ENCODE data around the gene SAG.
A peak's percentile ranks its signal among the peaks of the same experiment; 100 is the strongest.

SAG gene

DNA sequence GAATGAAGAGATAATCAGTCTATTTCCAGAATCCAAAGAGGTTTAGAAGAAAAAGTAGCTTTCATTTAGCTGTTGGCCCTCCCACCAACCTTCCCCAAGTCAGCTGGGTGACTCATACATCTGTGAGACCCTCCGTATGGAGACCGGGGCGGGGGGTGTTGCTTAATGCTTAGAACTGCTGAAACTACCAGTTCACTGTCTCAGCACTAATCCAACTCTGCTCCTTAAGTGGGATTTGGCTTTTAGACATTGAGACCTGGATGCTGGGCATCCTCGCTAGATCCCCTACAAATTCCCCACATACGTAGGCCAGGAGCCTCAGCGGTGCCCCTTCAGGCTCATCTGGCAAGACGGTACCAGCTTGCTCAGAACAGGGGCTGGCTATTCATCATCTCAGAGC is at the start of gene SAG:
SAG (plus strand) TSS at position 252 of the 400 bp plus-strand sequence. CDS start 1,374 bp downstream, outside the sequence.
- no peak for DNase-seq (ENCODE audit: low read depth)

DNA sequence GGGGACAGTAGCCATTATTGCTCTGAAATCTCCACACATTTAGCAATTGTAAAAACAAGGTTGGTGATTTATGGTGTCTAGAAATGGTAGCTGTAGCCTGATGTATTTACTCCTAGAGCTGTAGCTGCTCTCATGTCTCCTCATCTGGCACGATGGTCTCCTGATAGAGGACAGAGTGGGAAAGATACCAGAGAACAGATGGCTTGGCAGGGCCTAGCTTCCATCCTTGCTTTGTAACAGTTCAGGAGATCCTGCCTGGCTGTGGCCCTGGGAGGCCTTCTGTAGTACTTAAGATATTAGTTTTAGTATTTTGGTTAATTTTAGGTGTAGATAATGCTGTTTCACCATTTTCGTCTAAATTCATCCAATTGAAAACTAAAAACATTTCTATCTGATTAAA is 49.4 kb upstream of the SAG start:
- no peak for DNase-seq (ENCODE audit: low read depth)

DNA sequence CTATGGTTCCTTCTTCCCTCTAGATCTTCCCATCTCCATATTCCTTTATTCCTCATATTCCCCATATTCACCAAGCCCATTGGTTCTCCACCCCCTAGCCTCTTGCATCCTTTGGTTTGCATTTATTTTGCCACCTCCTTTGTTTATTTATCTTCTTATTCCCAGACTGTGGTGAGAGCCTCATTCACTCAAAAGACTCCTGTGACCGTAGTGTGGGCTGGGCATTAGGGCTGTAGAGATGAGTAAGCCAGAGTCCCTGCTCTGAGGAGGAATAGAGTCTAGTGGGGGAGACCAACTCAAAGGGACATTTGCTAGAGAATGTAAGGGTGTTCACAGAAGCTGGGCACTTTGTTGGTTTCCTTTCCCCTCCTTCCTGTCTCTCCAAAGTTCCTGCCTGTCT is 47.9 kb upstream of the SAG start:
- DNase-seq (ENCODE audit: low read depth), result no peak

DNA sequence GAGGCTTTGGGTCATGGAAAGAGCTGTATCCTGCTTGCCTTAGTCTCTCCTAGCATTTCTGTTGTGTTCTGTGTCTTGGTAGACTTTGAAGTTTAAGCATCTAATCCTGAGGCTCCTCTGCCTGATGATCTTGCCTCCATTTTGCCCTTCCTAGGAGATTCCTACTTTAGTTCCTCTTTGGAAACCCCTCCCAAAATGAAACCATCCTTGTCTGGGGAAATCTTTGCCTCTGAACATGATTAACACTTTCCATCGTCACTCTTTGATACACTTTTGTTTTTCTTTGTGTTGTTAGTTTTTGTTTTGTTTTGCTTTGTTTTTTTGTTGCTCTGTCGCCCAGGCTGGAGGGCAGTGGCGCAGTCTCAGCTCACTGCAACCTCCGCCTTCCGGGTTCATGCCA is 47.0 kb upstream of the SAG start:
- no peak for DNase-seq (ENCODE audit: low read depth)

DNA sequence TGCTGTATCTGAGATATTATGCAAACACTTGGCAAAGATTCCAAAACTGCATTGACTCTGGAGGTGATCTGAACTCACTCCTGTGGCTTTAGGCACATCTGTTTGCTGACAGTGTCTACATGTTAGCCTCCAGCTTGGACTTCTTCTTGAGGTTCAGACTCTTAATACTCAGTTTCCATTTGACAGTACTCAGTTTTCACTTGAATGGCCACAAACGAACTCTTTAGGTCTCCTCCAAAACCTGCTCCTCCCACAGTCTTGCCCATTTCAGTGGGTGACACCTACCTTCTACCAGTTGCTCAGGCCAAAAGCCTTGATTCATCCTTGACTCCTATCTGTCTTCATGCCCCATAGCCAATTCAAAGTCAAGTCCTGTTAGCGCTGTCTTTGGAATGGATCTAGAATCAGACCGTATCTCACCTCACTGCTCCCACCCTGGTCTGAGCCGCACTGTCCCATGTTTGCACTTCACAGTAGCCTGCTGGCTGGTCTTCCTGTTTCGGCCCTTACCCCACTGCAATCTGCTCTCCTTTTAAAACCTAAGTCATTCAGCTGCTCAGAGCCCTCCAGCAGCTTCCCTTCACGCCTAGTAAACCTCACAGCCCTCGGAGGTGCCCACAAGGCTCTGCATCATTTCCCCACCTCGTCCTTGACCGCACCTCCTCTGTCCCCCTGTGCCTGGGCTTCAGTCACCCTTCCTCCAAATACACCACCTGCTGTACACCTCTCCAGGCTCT is 45.6 kb upstream of the SAG start:
- DNase-seq (ENCODE audit: low read depth), result no peak

DNA sequence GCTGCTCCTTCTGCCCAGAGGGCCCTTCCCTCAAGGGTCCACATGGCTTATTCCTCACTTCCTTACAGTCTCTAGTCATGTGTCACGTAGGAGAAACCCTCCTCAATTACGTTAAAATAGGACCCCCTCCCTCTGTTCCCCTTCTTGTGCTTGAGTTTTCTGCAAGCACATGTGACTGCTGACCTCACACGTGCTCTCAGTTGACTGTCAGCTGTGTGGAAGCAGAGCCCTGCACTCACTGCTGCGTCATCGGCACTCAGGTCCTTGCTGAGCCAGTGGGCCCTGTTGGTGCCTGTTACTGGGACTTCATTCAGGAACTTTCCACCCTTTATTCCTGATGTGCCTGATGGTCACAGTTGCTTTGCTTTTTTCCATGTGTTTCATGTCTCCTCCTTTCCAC is 45.1 kb upstream of the SAG start:
- no peak for DNase-seq (ENCODE audit: low read depth)

DNA sequence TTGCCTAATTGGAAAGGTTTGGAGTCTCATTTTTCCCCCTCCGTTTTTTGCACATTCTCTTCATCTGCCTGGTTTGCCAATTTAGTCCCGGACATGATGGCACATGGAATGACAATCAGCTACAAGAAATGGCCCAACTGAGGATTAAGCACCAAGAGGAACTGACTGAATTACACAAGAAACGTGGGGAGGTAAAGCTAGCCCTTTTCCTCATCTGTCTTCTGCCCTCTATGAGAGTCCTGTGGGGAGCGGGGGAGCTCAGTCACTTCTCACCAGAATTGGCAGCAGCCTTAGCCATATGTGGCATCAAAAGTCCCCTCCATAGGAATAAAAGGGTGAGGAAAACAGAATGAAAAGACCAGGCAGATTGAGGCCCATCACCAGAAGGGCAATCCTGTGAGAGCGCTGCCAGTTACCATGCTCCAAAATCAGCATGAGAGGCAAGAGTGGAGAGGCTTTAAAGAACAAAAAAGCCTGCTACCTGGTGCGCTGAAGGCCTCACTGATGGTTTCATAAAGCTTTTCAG is 44.5 kb upstream of the SAG start:
- DNase-seq (ENCODE audit: low read depth), result no peak

DNA sequence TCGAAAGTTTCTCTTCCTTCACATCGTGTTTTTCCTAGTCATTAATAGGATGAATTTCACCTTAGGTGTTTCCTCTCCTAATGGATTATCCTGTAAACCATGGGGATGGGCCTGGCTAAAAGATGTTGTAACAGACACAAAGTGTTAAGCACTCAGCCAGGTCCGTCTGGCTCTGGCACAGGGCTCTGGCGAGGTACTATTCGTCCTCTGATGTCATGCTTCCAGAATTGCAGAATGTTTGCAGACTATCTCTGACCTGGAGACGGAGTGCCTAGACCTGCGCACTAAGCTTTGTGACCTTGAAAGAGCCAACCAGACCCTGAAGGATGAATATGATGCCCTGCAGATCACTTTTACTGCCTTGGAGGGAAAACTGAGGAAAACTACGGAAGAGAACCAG is 42.9 kb upstream of the SAG start:
- no peak for DNase-seq (ENCODE audit: low read depth)

DNA sequence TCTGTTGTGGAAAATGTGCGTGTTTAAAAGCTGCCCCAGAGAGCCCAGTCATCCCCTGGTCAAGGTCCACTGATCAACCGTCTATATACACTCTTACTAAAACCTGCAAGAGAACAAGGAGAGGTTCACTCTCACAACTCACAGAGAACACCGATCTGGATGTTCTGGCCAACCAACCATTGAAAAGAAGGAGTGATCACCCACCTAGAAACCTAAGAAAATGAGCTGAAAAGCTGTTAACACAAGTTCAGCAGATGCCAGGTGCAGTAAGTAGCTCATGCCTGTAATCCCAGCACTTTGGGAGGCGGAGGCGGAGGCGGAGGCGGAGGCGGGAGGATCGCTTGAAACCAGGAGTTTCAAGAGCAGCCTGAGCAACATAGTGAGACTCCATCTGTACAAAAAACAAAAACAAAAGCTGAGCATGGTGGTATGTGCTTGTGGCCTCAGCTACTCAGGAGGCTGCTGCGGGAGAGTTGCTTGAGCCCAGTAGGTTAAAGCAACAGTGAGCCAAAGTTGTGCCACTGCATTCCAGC is 41.7 kb upstream of the SAG start:
- DNase-seq (ENCODE audit: low read depth), result no peak

DNA sequence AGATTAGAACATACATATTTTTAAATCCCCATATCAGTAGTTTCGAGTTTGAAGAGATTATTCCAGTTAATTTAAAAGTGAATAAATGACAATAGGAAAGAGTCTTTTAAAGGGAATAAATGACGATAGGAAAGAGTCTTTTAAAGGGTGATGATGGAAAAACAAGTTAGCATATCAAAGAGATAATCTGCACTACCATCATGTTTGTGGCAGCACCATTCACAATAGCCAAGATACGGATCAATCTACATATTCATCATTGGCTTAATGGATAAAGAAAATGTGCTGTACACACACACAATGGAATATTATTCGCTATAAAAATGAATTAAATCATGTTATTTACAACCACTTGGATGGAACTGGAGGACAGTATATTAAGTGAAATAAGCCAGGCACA is 41.1 kb upstream of the SAG start:
- no peak for DNase-seq (ENCODE audit: low read depth)

DNA sequence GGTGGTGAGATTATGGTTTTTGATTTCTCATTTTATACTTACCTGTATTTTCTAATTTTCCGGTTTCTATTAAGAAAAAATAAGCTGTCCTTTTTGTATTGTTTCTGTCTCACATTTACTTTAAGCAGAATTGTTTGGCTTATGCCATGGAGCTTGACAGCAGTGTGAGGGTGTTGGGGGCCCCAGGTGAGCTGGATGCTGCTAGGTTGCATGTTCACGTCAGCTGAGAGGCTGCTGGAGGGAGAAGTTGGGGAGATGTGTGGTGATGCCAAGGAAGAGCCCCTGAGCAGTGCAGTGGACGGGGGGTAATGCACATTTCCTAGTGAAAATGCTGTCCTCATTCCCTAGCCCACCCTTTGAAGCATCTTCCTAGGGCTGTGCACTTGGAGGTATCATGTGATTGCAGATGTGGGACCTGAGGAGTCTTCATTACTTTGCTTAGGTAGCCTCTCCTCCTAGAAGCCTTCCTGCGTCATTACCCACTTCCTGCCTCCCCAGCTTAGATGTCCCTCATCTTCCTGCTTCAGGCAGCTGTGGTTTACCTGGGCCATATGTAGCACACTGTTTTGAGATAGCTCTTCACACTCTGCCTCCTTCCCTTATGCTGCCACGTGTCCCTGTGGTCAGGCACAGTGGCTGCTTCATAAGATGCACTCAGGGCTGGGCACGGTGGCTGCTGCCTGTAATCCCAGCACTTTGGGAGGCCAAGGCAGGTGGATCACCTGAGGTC is 39.9 kb upstream of the SAG start:
- peak; percentile 70 for DNase-seq (ENCODE audit: low read depth)

DNA sequence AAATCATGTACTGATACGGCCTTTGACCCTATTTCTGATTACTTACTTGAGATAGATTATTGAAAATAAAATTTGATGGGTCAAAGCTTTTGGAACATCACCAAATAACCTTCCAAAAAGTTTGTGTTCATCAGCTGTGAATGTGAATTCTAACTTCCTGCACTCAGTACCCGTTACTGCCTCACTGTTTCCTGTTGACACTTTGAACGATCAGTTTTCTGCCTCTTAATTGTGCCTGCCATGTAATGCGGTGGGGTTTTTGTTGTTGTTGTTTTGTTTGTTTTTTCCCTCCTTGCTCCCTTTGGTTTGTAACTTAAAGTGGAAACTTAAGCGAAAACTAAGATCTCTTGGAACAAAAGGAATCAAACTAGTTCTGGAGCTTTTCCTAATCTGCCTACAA is 37.2 kb upstream of the SAG start:
- DNase-seq (ENCODE audit: low read depth), result no peak

DNA sequence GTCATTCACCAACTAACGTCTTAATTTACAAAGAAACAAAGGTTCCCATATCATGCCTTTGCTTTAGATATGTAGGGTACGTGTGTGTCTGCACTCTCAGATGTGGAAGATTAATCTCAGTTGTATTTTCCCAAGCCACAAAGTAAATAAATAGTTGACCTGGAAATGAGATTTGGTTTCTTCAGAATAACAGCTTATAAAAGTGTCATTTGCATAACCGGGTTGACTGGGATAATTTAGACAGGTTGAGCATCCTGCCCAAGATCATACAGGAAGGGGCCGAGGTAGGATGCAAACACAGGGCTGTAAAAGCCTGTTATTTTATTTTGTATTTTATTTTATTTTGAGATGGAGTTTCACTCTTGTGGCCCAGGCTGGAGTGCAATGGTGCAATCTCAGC is 36.7 kb upstream of the SAG start:
- no peak for DNase-seq (ENCODE audit: low read depth)

DNA sequence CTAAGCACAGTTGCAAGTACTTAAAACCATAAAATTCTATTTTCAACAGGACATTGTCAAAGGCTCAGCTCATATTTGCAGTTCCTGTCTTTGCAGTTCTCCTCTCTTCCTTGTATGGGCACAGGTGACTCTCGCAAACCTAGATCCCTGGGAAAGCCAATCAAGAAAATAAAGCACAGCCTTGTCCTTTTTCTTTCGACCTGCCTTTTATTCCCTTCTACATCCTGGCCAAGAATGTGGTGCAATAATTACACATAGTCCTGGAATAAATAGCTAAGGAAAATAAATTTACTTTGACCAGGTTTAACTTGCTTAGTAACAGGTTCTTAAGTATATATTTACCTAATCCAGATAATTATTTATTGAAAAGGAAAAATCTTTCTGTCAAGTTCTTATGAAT is 35.9 kb upstream of the SAG start:
- DNase-seq (ENCODE audit: low read depth), result no peak

DNA sequence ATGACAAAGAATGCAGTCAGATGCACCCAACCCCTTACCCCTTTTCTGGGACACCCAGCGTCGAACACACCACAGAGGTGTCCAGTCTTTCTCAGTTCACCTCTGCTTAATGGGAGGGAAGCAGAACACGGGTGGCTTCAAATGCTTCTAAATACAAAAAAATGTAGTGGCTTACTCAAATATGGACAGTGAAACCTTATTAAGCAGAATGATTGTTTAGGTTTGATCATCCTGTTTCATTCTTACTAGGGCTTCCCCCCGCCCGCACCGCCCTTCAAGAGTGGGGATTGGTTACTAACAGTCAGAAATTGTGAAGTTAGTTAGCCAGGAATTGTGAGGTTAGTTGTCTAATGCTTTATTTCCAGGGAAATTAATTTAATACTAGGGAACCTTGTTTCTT is 34.5 kb upstream of the SAG start:
- DNase-seq (ENCODE audit: low read depth), result no peak

DNA sequence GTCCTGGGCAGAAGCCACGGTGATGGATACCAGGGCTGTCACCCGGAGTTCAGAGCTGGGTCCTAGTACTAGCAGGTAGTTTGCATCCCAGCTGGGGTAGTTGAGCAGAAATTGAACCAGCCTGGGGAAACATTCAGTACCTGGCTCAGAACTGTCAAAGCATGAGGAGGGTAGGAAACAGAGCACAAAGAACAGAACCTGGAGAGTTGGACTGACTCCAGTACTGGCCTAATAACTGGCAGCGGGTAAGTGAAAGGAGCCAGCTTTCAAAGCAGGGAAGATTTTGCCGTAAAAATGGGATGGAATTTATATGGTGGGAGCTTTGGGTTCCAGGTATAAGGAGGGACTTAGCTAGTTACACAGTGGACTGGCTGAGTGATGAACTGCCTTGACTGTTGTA is 32.4 kb upstream of the SAG start:
- no peak for DNase-seq (ENCODE audit: low read depth)

DNA sequence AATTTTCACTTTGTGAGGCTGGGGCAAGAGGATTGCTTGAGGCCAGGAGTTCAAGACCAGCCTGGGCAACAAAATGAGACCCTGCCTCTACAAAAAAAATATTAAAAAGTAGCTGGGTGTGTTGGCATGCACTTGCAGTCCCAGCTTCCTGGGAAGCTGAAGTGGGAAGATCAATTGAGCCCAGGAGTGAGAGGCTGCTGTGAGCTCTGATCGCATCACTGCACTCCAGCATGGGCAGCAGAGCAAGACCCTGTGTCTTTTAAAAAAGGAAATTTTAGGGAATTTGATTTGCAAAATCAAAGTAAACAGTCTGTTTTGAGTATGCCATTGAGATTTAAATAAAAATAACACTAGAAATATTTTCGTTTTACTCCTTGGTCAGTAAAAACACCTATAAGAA is 28.7 kb upstream of the SAG start:
- no peak for DNase-seq (ENCODE audit: low read depth)

DNA sequence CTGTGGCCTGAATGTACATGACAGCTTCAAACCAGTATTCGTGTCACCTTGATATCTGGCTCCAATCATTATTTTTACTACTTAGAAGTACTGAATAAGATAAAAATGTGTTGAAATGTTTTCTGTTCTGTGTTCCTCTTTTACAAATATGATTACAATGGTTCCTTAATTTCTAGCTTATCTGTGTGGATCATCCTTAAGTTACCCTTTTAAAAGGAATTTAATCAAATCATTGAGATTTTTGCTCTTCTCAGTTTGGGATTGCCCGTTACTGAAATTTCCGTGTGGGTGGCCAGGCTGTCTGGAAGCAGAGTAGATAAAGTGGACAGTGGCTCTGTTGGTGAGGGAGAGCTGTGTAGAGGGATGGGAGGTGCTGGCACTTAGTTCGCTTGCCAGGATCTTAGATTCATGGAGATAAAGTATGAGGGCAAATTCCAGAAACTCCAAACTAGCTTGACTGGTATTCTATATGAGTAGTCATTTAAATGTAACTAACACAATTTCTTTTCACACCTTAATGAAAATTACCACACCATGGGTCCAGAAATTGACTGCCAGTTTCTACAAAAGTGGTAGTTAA is 27.4 kb upstream of the SAG start:
- no peak for DNase-seq (ENCODE audit: low read depth)

DNA sequence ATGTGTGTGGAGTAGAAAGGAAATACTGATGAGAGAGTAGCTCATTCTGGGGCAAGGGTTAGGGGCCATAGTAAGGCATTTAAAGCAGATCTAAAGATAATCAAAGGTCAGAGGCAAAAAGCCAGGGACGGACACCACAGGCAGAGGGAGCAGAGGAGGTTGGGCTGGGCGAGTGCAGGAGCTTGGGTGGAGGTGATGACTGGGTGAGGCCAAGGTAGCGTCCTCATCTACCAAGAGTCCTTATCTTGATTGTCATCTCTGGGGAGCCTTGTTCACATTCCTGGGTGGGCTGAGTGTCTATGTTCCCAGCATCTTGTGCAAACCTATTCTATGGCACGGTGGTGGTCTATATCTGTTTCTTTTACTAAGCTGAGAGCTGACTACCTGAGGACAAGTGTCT is 26.1 kb upstream of the SAG start:
- DNase-seq (ENCODE audit: low read depth), result no peak

DNA sequence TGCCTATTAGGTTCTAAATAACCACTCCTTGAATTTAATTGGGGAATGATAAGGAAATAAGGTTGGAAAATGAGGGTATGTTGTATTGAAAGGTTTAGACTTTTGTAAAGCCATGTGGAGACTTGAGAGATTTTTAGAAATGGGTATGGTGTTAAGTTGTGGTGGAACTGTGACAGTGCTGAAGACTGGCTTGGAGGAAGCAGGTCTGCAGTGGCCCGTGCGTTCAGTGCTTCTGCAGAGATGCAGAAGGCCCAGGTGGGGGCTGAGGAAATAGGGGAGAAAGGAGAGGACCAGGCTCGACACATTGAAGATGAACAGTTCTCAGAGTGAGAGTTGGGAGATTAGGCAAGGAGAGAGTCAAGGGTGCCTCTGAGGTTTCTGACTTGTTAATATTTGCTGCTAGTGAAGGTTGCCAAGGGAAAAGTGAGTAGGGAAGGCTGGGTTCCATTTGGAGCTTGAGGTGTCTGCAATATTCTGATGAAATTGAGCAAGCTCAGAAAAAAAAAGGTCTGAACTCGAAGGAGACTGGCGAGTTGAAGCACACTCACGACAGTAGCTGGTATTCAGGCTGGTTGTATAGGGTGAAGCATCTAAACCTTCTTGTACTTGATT is 25.5 kb upstream of the SAG start:
- no peak for DNase-seq (ENCODE audit: low read depth)

DNA sequence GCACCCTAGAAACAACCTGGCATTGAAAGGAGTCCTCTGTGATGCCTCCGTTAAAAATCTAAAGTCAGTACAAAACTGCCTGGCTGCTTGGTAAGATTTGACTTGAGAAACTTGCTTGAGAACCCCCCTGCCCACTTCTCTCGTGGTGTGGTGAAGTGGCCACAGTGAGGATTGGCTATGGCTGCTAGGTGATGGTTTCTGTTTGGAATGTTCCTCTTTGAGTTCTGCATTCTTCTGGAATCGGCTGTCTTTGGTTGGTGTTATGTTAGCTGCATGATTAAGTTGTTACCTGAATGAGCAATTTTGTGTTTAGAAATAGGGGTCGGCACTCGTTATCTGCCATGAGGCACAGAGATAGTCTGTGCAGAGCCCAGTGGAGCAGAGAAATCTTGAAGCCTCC is 21.7 kb upstream of the SAG start:
- DNase-seq (ENCODE audit: low read depth), result no peak

DNA sequence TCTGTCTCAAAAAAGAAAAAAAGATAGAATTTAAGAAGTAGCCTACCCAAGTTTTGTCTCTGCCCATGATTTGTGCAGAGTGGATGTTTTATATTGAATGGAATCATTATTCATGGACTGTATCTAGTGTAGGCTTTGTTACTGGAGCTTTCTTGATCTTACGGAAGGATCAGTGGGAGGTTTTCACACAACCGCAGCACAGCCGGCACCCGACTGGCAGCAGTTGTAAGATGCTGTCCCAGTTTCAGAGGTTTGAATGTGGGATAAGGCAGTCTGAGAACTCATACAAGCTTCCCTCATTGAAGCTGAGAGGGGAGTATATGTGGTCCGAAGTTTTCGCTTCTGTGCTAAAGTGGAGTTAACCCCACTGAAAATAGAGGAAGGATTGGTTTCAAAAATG is 19.7 kb upstream of the SAG start:
- DNase-seq (ENCODE audit: low read depth), result no peak

DNA sequence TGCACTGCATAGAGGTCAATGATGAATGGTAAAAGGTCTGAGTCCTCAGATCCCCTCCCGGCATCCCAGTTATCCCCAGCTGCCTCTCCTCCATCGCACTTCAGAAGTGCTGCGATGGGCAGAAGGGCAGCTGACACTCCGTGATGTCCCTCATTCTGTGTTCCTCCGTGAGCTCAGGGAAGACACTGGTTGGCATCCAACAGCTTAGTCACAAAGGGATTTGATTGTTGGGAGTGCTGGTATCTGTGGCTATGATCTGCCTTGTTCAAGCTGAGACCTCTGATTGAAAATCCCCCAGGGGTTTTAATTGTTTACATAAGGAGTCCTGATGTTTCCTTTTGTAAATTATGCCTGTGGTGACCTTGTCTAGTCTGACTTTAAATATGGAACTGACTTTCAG is 19.0 kb upstream of the SAG start:
- no peak for DNase-seq (ENCODE audit: low read depth)

Measured in activated T-helper 1 cell treated with Interleukin-2 at 50 U/mL for 16 hours (primary cell).